Caco-2 (cell line): ENCODE results near the gene PLCH1. TPM values are rescaled to one million over a fixed set of nuclear protein-coding genes. Genes with fewer than 3 reads are reported as not detected.

Experiments used
- BruUV-seq: library from RNA; stranded (reverse); fragments of 400-500 nt; replicated peaks from 2 replicates; lab custom pipeline; 2021; lab: Mats Ljungman, UMichigan
- CTCF ChIA-PET: fragments of 300-600 bp; sonication (Branson Sonifier 250); formaldehyde crosslinking; loops from one replicate; lab custom pipeline; 2022; ENCODE audit warnings: antibody characterized with exemption; lab: Charles Lee
- POLR2A ChIA-PET: fragments of 300-600 bp; sonication (Branson Sonifier 250); formaldehyde crosslinking; loops from one replicate; lab custom pipeline; 2022; ENCODE audit warnings: antibody characterized with exemption; lab: Charles Lee
- DNase-seq, 2 experiments: peaks; one replicate each; pipeline versions ENCODE4 v3.0.0 to v3.0.0-alpha.2; 2020 to 2022
- H3K27me3 ChIP-seq: replicated peaks from 2 replicates; pipeline ENCODE4 v1.6.0; 2011; ENCODE audit warnings: low read length; ENCODE audit not compliant: control insufficient read depth, insufficient read depth
- H3K36me3 ChIP-seq: 2 replicates; pipeline ENCODE4 v1.5.1; 2011; ENCODE audit warnings: low read length; ENCODE audit not compliant: control insufficient read depth, insufficient read depth
- H3K4me1 ChIP-seq: fragments of 250-450 bp; sonication (Bioruptor Pico); 2 replicates; pipeline ENCODE4 v1.5.1; 2020; ENCODE audit warnings: mild to moderate bottlenecking
- H3K4me3 ChIP-seq: 2 replicates; pipeline ENCODE4 v1.5.1; 2011; ENCODE audit warnings: low read depth, mild to moderate bottlenecking, control low read depth, low read length
- H3K9me3 ChIP-seq: fragments of 250-450 bp; sonication (Bioruptor Pico); 2 replicates; pipeline ENCODE4 v1.5.1; 2020; ENCODE audit warnings: mild to moderate bottlenecking, moderate library complexity
- H3K27ac Mint-ChIP-seq: one replicate; pipeline ENCODE4 v1.8.0; 2022; ENCODE audit warnings: mixed read lengths; ENCODE audit not compliant: unreplicated experiment
- H3K27me3 Mint-ChIP-seq: one replicate; pipeline ENCODE4 v1.8.0; 2022; ENCODE audit warnings: mixed read lengths; ENCODE audit not compliant: insufficient read depth, unreplicated experiment
- H3K36me3 Mint-ChIP-seq: one replicate; pipeline ENCODE4 v1.8.0; 2022; ENCODE audit warnings: mild to moderate bottlenecking, mixed read lengths; ENCODE audit not compliant: insufficient read depth, unreplicated experiment
- H3K4me1 Mint-ChIP-seq: one replicate; pipeline ENCODE4 v1.8.0; 2022; ENCODE audit warnings: low read depth, mixed read lengths; ENCODE audit not compliant: unreplicated experiment
- H3K4me3 Mint-ChIP-seq: one replicate; pipeline ENCODE4 v1.8.0; 2022; ENCODE audit warnings: mild to moderate bottlenecking, moderate library complexity, mixed read lengths; ENCODE audit not compliant: unreplicated experiment
- H3K9me3 Mint-ChIP-seq: one replicate; pipeline ENCODE4 v1.8.0; 2022; ENCODE audit warnings: mixed read lengths; ENCODE audit not compliant: unreplicated experiment
- intact Hi-C: fragments of 100-400 bp; cut with micrococcal nuclease; formaldehyde crosslinking; loops from one replicate; pipeline ENCODE4 v1.10.0; 2022; ENCODE audit not compliant: unreplicated experiment
- total RNA-seq: library from RNA; stranded (reverse); gene quantifications from 2 replicates; pipeline ENCODE4 v1.2.3, GENCODE V29; 2022
- TF ChIP-seq, protein P1 (sequence below), 2 experiments: fragments of 200-600 bp in 1 of 2; IDR thresholded peaks; 1 replicate in 1 of 2; 2 replicates in 1 of 2; pipeline versions ENCODE4 v1.5.1 to v1.8.0; 2011 to 2022; ENCODE audit warnings: antibody characterized with exemption in 1 of 2, control low read depth in 1 of 2, inconsistent platforms in 1 of 2, low read depth in 1 of 2, low read length in 1 of 2, mild to moderate bottlenecking in 1 of 2, moderate library complexity in 1 of 2; ENCODE audit not compliant: insufficient read depth in 1 of 2, severe bottlenecking in 1 of 2, unreplicated experiment in 1 of 2

Gene PLCH1
- total RNA-seq, 1 experiment from 2014 or later = 3.1 TPM

DNA sequence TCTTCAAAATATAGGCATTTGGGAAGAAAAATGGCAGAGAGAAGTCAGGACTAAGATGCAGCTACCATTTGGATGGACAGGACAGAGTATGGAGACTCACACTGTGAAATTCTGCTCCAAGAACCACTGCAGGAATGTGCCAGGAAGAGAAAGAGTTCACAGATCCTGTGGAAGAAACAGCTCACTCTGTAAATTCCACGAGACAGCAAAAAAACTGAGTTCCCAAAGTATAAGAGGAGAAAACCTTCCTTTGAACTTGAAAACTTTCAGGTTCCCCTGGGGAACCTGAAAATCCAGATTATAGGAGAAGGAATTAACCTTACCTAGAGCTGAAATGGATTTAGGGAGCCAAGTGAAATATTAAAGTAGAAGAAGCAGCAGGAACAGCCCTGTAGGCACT is 137.1 kb downstream of the PLCH1 start:
- H3K27me3 ChIP-seq = no peaks in the 10 kb centered on the region
- peaks cover 3% of the 10 kb centered on the region for H3K9me3 Mint-ChIP-seq
- H3K27ac Mint-ChIP-seq = no peak overlapping the region
- DNase-seq = no peak
- H3K27me3 Mint-ChIP-seq = no peaks in the 10 kb centered on the region
- H3K36me3 ChIP-seq = no peaks in the 10 kb centered on the region
- H3K36me3 Mint-ChIP-seq = no peaks in the 10 kb centered on the region
- no peaks in the 10 kb centered on the region for H3K4me1 ChIP-seq
- ChIA-PET POLR2A (no interaction called here), CTCF (no interaction called here)
- intact Hi-C loops = no loop called here
- H3K4me3 ChIP-seq = no peak overlapping the region
- H3K4me1 Mint-ChIP-seq = no peaks in the 10 kb centered on the region
- BruUV-seq = no TSS peak
- TF ChIP-seq, protein P1, sequence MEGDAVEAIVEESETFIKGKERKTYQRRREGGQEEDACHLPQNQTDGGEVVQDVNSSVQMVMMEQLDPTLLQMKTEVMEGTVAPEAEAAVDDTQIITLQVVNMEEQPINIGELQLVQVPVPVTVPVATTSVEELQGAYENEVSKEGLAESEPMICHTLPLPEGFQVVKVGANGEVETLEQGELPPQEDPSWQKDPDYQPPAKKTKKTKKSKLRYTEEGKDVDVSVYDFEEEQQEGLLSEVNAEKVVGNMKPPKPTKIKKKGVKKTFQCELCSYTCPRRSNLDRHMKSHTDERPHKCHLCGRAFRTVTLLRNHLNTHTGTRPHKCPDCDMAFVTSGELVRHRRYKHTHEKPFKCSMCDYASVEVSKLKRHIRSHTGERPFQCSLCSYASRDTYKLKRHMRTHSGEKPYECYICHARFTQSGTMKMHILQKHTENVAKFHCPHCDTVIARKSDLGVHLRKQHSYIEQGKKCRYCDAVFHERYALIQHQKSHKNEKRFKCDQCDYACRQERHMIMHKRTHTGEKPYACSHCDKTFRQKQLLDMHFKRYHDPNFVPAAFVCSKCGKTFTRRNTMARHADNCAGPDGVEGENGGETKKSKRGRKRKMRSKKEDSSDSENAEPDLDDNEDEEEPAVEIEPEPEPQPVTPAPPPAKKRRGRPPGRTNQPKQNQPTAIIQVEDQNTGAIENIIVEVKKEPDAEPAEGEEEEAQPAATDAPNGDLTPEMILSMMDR (IDR thresholded peaks at IDR 0.05; ENCODE audit: insufficient read depth in 1 of 2, low read depth in 1 of 2, low read length in 1 of 2, severe bottlenecking in 1 of 2, unreplicated experiment in 1 of 2) = no peak
- no peaks in the 10 kb centered on the region for H3K9me3 ChIP-seq
- H3K4me3 Mint-ChIP-seq = no peak overlapping the region

DNA sequence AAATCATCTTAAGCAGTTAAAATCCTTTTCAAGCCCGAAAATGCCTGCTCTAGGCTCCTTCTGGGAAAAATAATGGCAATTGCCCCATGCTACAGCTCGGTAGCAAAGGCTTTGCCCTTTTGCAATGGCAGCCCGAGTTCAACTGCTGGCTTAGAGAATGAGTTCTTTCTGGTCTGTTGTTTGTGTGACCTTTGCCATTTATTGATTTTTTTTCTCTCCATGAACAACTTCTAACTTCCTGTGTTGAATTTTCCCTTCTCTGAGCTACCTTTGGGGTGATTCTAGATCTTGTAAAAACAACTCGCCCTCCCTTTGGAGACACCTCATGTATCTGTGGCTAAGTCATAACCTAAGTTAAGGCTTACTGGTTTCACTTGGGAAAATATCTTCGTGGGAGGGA is 139.3 kb downstream of the PLCH1 start:
- H3K36me3 ChIP-seq = no peaks in the 10 kb centered on the region
- intact Hi-C loops = no loop called here
- no peak overlapping the region for H3K27ac Mint-ChIP-seq
- DNase-seq = no peak
- H3K27me3 ChIP-seq = no peaks in the 10 kb centered on the region
- BruUV-seq = no TSS peak
- no peak overlapping the region for H3K4me3 Mint-ChIP-seq
- TF ChIP-seq, protein P1 (IDR thresholded peaks at IDR 0.05; ENCODE audit: insufficient read depth in 1 of 2, low read depth in 1 of 2, low read length in 1 of 2, severe bottlenecking in 1 of 2, unreplicated experiment in 1 of 2) = no peak
- no peaks in the 10 kb centered on the region for H3K4me1 Mint-ChIP-seq
- no peaks in the 10 kb centered on the region for H3K27me3 Mint-ChIP-seq
- no peak overlapping the region for H3K4me3 ChIP-seq
- ChIA-PET POLR2A (no interaction called here), CTCF (no interaction called here)
- H3K9me3 ChIP-seq = no peaks in the 10 kb centered on the region
- no peaks in the 10 kb centered on the region for H3K9me3 Mint-ChIP-seq
- H3K36me3 Mint-ChIP-seq = no peaks in the 10 kb centered on the region
- no peaks in the 10 kb centered on the region for H3K4me1 ChIP-seq

- no peak for DNase-seq
- CTCF ChIA-PET = no interaction called here
- TF ChIP-seq, protein P1 (IDR thresholded peaks at IDR 0.05; ENCODE audit: insufficient read depth in 1 of 2, low read depth in 1 of 2, low read length in 1 of 2, severe bottlenecking in 1 of 2, unreplicated experiment in 1 of 2) = no peak
- POLR2A ChIA-PET = no interaction called here
- no peaks in the 10 kb centered on the region for H3K27me3 ChIP-seq
- H3K36me3 Mint-ChIP-seq = no peaks in the 10 kb centered on the region
- H3K9me3 ChIP-seq = no peaks in the 10 kb centered on the region
- H3K36me3 ChIP-seq = no peaks in the 10 kb centered on the region
- H3K4me3 Mint-ChIP-seq = no peak overlapping the region
- H3K4me3 ChIP-seq = no peak overlapping the region
- H3K4me1 ChIP-seq = no peaks in the 10 kb centered on the region
- intact Hi-C loops = no loop called here
- no peaks in the 10 kb centered on the region for H3K4me1 Mint-ChIP-seq
- no TSS peak for BruUV-seq
- no peak overlapping the region for H3K27ac Mint-ChIP-seq
- no peaks in the 10 kb centered on the region for H3K27me3 Mint-ChIP-seq
- H3K9me3 Mint-ChIP-seq = no peaks in the 10 kb centered on the region
Measured at GRCh38 chr3:155604967-155605366, 139.9 kb downstream of the PLCH1 start.
